ENCODE results near the gene CWC25.
"Not testable (repeated sequence)": the region's sequence is repeated elsewhere in the genome, so short reads cannot be mapped to it uniquely, and the experiment has no call there.

CWC25 gene

GRCh38 chr17:38790148-38790707 lies 34.9 kb downstream of the CWC25 start:
- in situ Hi-C loops (cut with HindIII; ENCODE audit: low sequenced_read_pairs): not testable (repeated sequence)

GRCh38 chr17:38789185-38789584 lies 35.9 kb downstream of the CWC25 start:
- in situ Hi-C loops (cut with HindIII; ENCODE audit: low sequenced_read_pairs): no loop called here

GRCh38 chr17:38787999-38788398 lies 37.1 kb downstream of the CWC25 start:
- in situ Hi-C loops (cut with HindIII; ENCODE audit: low sequenced_read_pairs): not testable (repeated sequence)

- in situ Hi-C loops (cut with HindIII; ENCODE audit: low sequenced_read_pairs): no loop called here
These were observed 38.7 kb downstream of the CWC25 start for GRCh38 chr17:38786372-38786771.

- in situ Hi-C loops (cut with HindIII; ENCODE audit: low sequenced_read_pairs): no loop called here
These were observed 41.9 kb downstream of the CWC25 start for GRCh38 chr17:38783227-38783626.

GRCh38 chr17:38779965-38780752 lies 45.0 kb downstream of the CWC25 start:
- in situ Hi-C loops (cut with HindIII; ENCODE audit: low sequenced_read_pairs): no loop called here

GRCh38 chr17:38777641-38778250 lies 47.4 kb downstream of the CWC25 start:
- in situ Hi-C loops (cut with HindIII; ENCODE audit: low sequenced_read_pairs): no loop called here

- in situ Hi-C loops (cut with HindIII; ENCODE audit: low sequenced_read_pairs): no loop called here
These were observed 51.9 kb downstream of the CWC25 start for GRCh38 chr17:38773258-38773657.

GRCh38 chr17:38768417-38768816 lies 56.7 kb downstream of the CWC25 start:
- in situ Hi-C loops (cut with HindIII; ENCODE audit: low sequenced_read_pairs): no loop called here

GRCh38 chr17:38766341-38766740 lies 58.8 kb downstream of the CWC25 start:
- in situ Hi-C loops (cut with HindIII; ENCODE audit: low sequenced_read_pairs): no loop called here

GRCh38 chr17:38762231-38762630 lies 62.9 kb downstream of the CWC25 start:
- in situ Hi-C loops (cut with HindIII; ENCODE audit: low sequenced_read_pairs): no loop called here

GRCh38 chr17:38761612-38762011 lies 63.5 kb downstream of the CWC25 start:
- in situ Hi-C loops (cut with HindIII; ENCODE audit: low sequenced_read_pairs): no loop called here

- in situ Hi-C loops (cut with HindIII; ENCODE audit: low sequenced_read_pairs): no loop called here
These were observed 72.0 kb downstream of the CWC25 start for GRCh38 chr17:38753071-38753506.

- in situ Hi-C loops (cut with HindIII; ENCODE audit: low sequenced_read_pairs): no loop called here
These were observed 72.6 kb downstream of the CWC25 start, which contains the start of gene PSMB3 for GRCh38 chr17:38752308-38753070. Gene PSMB3 (plus strand): TSS chr17:38752741. CDS start chr17:38752827, 86 bp downstream.

GRCh38 chr17:38751808-38752307 lies 73.3 kb downstream of the CWC25 start:
- in situ Hi-C loops (cut with HindIII; ENCODE audit: low sequenced_read_pairs): no loop called here

- in situ Hi-C loops (cut with HindIII; ENCODE audit: low sequenced_read_pairs): no loop called here
These were observed 73.8 kb downstream of the CWC25 start for GRCh38 chr17:38751144-38751807.
